ENCODE results near the gene ERVFRD-1. TPM values are rescaled to one million over a fixed set of nuclear protein-coding genes. Genes with fewer than 3 reads are reported as not detected.

Gene ERVFRD-1
- total and polyA plus RNA-seq, 2 of the 13 experiments (the other 11 are each of a cell fraction or from before 2014, with no cell fraction given), result not detected

- ATAC-seq, result no peak
- no peak for DNase-seq (ENCODE audit: low spot score)
- H2AFZ ChIP-seq (ENCODE audit: low read length), result no peak overlapping the region
- WGBS (ENCODE audit: low lambda C conversion rate), result 91% methylated on average over 6 of the region's 6 CpGs
- FAIRE-seq, result no peak
- CTCF ChIA-PET (ENCODE audit: low intra/inter-chr PET ratio, low total read pairs), result interaction anchor here (4.2 kb wide), 1 partner anchor 21 kb away, joined by 40 read pairs; the partner anchor contains the start of gene ELOVL2
- POLR2A ChIA-PET, result interaction anchor here (1.2 to 2.3 kb wide), 4 partner anchors 9 to 114 kb away, joined by 3 to 17 read pairs (median 8); no protein-coding TSS in a partner anchor
- intact Hi-C loops (cut with micrococcal nuclease; ENCODE audit: unreplicated experiment) (loop anchor here (1.0 kb wide), 1 partner anchor 343 kb away; no protein-coding TSS in a partner anchor), in situ Hi-C loops (cut with HindIII; ENCODE audit: extremely low pct_ligation_motif_present, low pct_unique_long_range_greater_than_20kb) (loop anchor here (5.0 to 25.0 kb wide), 2 partner anchors 113 to 578 kb away; no protein-coding TSS in a partner anchor)
- no peak overlapping the region for H3K9ac ChIP-seq (ENCODE audit: insufficient read depth, low read depth, low read length)
- no peaks in the 10 kb centered on the region for H3K9me3 ChIP-seq (ENCODE audit: low read length)
- BruUV-seq (replicated peaks), result no TSS peak
- H4K20me1 ChIP-seq (ENCODE audit: insufficient read depth, low read length), result no peaks in the 10 kb centered on the region
- no peak overlapping the region for H3K27ac ChIP-seq (ENCODE audit: extremely low read length, insufficient read depth, low read length)
- H3K27me3 ChIP-seq (ENCODE audit: control insufficient read depth in 1 of 2, insufficient read depth in 2 of 2, low read length in 2 of 2), result no peaks in the 10 kb centered on the region
- no peak overlapping the region; a peak in 1 of 6 replicates for H3K4me3 ChIP-seq (replicated peaks in 1 of 3; ENCODE audit: insufficient read depth in 1 of 3, low read depth in 2 of 3, low read length in 3 of 3)
- no peaks in the 10 kb centered on the region for H3K36me3 ChIP-seq (replicated peaks in 1 of 2; ENCODE audit: control insufficient read depth in 1 of 2, insufficient read depth in 2 of 2, low read length in 2 of 2)
- no peaks in the 10 kb centered on the region for H3K79me2 ChIP-seq (ENCODE audit: insufficient read depth, low read length)
- no peak for TF ChIP-seq GATA4 (IDR thresholded peaks at IDR 0.05; ENCODE audit: borderline replicate concordance, low read depth)
- 0 out of 2 replicates have a peak, but pooled peaks have one; percentile 35 for TF ChIP-seq ZNF510 (CRISPR knock-in tag; IDR thresholded peaks at IDR 0.05; ENCODE audit: low read depth)
- TF ChIP-seq ZMYM4 (CRISPR knock-in tag; IDR thresholded peaks at IDR 0.05), result 0 out of 2 replicates have a peak, but pooled peaks have one; percentile 36
- no peak for TF ChIP-seq ZNF468 (CRISPR knock-in tag; IDR thresholded peaks at IDR 0.05)
- TF ChIP-seq PAWR (CRISPR knock-in tag; IDR thresholded peaks at IDR 0.05; ENCODE audit: borderline replicate concordance), result 0 out of 2 replicates have a peak, but pooled peaks have one; percentile 22
- 0 out of 2 replicates have a peak, but pooled peaks have one; percentile 50 for TF ChIP-seq FOXO4 (CRISPR knock-in tag; conservative IDR thresholded peaks at IDR 0.05)
- TF ChIP-seq ZNF564 (CRISPR knock-in tag; IDR thresholded peaks at IDR 0.05), result peak; percentile 99
- TF ChIP-seq TCF12 (IDR thresholded peaks at IDR 0.05), result no peak
- TF ChIP-seq TCF12 (CRISPR knock-in tag; IDR thresholded peaks at IDR 0.05), result no peak
- TF ChIP-seq KIAA2018 (CRISPR knock-in tag; IDR thresholded peaks at IDR 0.05; ENCODE audit: borderline replicate concordance), result 0 out of 2 replicates have a peak, but pooled peaks have one; percentile 11
- H3K4me2 ChIP-seq (ENCODE audit: low read depth, low read length), result no peak overlapping the region
- peaks cover 47% of the 10 kb centered on the region for H3K4me1 ChIP-seq (ENCODE audit: insufficient read depth, low read length)
Measured at GRCh38 chr6:11065436-11066202, 45.9 kb downstream of the ERVFRD-1 start.

Data from HepG2 (cell line).